HG03064 (cell line): ENCODE data around the gene LRP8.
"Not testable (repeated sequence)": the region's sequence is repeated elsewhere in the genome, so short reads cannot be mapped to it uniquely, and the experiment has no call there.

ENCODE experiments used
- ATAC-seq: cut with Tn5 transposase; IDR thresholded peaks from one replicate; pipeline ENCODE4 v1.9.1; 2021; ENCODE audit warnings: low read depth; ENCODE audit not compliant: unreplicated experiment

LRP8 gene

GRCh38 chr1:53286955-53287354, 40.9 kb downstream of the LRP8 start:
- ATAC-seq, result no peak

DNA sequence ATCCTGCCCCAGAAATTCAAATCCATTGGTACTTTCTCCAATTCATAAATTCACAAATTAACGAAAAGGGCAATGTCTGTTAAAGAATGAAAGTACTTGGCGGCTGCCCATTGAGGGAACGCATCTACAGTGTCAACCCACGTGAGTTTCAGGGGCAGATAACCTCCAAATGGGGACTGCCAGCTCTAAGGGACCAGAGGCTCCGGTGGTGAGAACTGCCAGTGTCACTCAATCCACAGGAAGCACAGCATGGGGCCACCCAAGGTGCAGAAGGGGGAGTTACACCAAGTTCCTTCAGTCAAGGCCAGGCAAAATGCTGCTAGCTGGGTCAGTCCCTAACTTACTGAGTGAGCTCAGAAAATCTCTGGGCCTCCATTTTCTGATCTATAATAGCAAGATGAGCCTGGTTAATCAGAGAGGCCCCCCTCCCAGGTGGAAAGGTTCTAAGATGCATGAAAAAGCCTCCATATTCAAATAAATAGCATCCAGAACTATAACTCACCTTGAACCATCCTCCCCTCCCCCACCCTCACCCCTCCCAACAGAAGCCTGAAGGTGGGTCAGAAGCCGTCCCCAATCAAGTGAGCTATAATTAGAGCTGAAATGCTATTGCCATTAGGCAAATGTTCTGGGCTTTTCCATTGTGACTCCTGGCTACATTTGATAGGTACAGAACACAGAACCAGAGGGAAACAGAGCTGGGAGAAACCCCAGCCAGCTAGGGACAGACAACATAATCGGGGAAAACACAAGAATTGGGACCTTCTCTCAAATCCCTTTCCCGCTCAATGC, 41.7 kb downstream of the LRP8 start:
- ATAC-seq, result no peak

- ATAC-seq, result no peak
Measured at GRCh38 chr1:53285546-53285945, 42.3 kb downstream of the LRP8 start.

GRCh38 chr1:53284224-53285020, 43.4 kb downstream of the LRP8 start:
- no peak for ATAC-seq

- ATAC-seq, result not testable (repeated sequence)
Measured at GRCh38 chr1:53283156-53283555, 44.7 kb downstream of the LRP8 start.

DNA sequence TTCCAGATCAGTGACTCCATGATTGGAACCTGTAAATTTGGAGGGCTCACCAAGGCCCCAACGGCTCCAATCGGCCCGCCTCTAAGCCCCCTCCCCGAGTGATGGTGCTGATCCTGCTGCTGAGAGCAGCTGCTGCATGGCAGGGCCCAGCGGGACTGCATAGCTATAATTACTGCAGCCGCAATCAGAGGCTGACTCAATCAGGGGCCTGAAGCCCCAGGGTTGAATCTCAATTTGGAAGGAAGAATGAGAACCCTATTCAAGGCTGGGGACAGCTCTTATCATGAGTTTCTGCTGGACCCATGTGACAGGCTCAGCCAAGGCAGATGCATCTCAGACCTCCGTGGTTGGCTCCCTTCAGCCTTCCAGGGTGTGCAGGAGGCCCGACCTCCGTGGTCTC, 46.7 kb downstream of the LRP8 start:
- ATAC-seq, result no peak

- ATAC-seq, result no peak
Measured at GRCh38 chr1:53280496-53280895, 47.4 kb downstream of the LRP8 start.

- no peak for ATAC-seq
Measured at GRCh38 chr1:53279296-53280200, 48.3 kb downstream of the LRP8 start.

GRCh38 chr1:53278298-53278725, 49.6 kb downstream of the LRP8 start:
- ATAC-seq, result no peak

DNA sequence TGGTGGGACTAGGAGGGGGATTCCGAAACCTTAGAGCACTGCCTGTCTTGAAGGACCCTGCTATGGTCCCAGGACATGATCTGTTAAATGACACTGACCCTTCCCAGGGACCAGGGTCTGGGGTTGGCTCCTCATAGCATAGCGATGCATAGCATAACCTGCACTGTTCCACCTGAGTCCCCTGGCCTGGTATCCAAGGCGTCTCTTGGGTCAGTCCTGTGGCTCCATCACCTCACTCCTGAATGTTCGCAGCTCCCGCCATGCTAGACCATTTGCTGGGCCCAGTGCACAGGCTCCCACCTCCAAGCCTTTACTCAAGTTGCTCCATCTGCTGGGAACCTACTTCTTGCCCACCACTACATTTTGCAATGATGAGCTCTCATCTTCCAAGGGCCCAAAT, 50.5 kb downstream of the LRP8 start:
- ATAC-seq, result no peak

DNA sequence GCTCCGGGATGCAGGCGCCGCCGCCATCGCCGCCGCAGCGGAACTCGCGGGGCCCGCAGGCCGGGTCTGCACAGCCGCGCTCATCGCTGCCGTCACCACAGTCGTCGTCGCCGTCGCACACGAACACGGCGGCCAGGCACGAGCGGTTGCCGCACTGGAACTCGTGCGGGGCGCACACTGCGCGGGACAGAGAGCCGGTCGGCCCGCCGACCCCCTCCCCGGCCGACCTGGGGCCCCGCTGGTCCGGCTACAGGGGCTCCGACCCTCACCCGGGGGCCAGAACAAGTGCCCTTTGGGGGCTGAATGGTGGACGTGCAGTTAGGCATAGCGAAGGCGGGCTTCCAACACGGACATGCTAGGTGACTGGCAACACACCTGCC, 51.0 kb downstream of the LRP8 start:
- ATAC-seq, result no peak

- no peak for ATAC-seq
Measured at GRCh38 chr1:53276153-53276901, 51.5 kb downstream of the LRP8 start.

DNA sequence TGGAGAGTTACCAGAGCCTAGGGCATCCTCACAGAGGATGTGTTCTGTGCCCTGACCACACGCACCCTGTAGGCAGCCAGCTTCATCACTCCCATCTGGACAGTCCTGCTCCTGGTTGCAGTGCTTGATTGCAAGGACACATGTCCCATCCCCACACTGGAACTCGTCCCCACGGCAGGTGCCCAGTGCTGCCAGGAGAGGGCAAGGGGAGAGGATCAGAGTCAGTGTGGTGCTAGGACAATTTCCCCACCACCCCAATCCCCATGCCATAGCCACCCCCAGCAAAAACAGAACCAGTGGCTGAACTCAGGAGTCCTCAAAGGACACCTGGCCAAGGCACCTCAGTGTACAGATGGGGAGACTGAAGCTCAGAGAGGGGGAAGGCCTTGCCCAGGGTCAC, 52.3 kb downstream of the LRP8 start:
- ATAC-seq, result no peak

- ATAC-seq, result no peak
Measured at GRCh38 chr1:53274541-53275185, 53.2 kb downstream of the LRP8 start.

GRCh38 chr1:53274026-53274425, 53.8 kb downstream of the LRP8 start:
- ATAC-seq, result no peak

GRCh38 chr1:53273526-53273925, 54.3 kb downstream of the LRP8 start:
- ATAC-seq, result no peak

- ATAC-seq, result no peak
Measured at GRCh38 chr1:53272349-53272748, 55.5 kb downstream of the LRP8 start.

GRCh38 chr1:53271446-53272090, 56.3 kb downstream of the LRP8 start:
- no peak for ATAC-seq

GRCh38 chr1:53270873-53271272, 57.0 kb downstream of the LRP8 start:
- ATAC-seq, result no peak
